Measurements from ENCODE around the gene ADIRF.
"Not testable (repeated sequence)": the region's sequence is repeated elsewhere in the genome, so short reads cannot be mapped to it uniquely, and the experiment has no call there.

ADIRF gene

GRCh38 chr10:86961481-86962091 lies 6.7 kb upstream of the ADIRF start:
- no peak for DNase-seq

- DNase-seq: no peak
Measured at GRCh38 chr10:86962136-86962980, 5.9 kb upstream of the ADIRF start.

GRCh38 chr10:86962981-86963310 lies 5.3 kb upstream of the ADIRF start:
- DNase-seq: no peak

GRCh38 chr10:86963341-86963919 lies 4.9 kb upstream of the ADIRF start:
- no peak for DNase-seq

GRCh38 chr10:86964061-86964846 lies 4.0 kb upstream of the ADIRF start:
- DNase-seq: no peak

GRCh38 chr10:86964847-86965190 lies 3.5 kb upstream of the ADIRF start:
- no peak for DNase-seq

GRCh38 chr10:86965986-86966654 lies 2.2 kb upstream of the ADIRF start:
- DNase-seq: no peak

- DNase-seq: no peak
Measured at GRCh38 chr10:86967481-86967941, 771 bp upstream of the ADIRF start.

- no peak for DNase-seq
Measured at GRCh38 chr10:86968994-86969355, 693 bp downstream of the ADIRF start.

GRCh38 chr10:86969421-86970041 lies 1.2 kb downstream of the ADIRF start:
- no peak for DNase-seq

GRCh38 chr10:86970162-86970981 lies 2.1 kb downstream of the ADIRF start:
- no peak for DNase-seq

- no peak for DNase-seq
Measured at GRCh38 chr10:86970982-86971231, 2.6 kb downstream of the ADIRF start.

GRCh38 chr10:86971232-86971991 lies 3.1 kb downstream of the ADIRF start:
- DNase-seq: peak; percentile 93

- DNase-seq: no peak
Measured at GRCh38 chr10:86972613-86973380, 4.5 kb downstream of the ADIRF start.

GRCh38 chr10:86974484-86974883 lies 6.2 kb downstream of the ADIRF start:
- DNase-seq: no peak

GRCh38 chr10:86976362-86977056 lies 8.2 kb downstream of the ADIRF start:
- no peak for DNase-seq

GRCh38 chr10:86978457-86978856 lies 10.2 kb downstream of the ADIRF start:
- DNase-seq: not testable (repeated sequence)

GRCh38 chr10:86979296-86979818 lies 11.1 kb downstream of the ADIRF start:
- DNase-seq: no peak

GRCh38 chr10:86979977-86980448 lies 11.7 kb downstream of the ADIRF start:
- DNase-seq: peak; percentile 56

All from suppressor macrophage treated with lipopolysaccharide for 4 hours (primary cell).